Stimulated activated CD4-positive, alpha-beta T cell treated with anti-CD3 and anti-CD28 coated beads, Interleukin-12 subunit alpha, Interleukin-12 subunit beta, amount 100 ng/mL, for 48 hours (primary cell): ENCODE data around the gene KDM1A.

ENCODE experiments used
- DNase-seq, 3 donors: peaks; one replicate each; pipeline ENCODE4 v3.0.0-alpha.2; 2020; ENCODE audit warnings: low read depth in 2 of 3, low spot score in 1 of 3

Gene KDM1A

DNA sequence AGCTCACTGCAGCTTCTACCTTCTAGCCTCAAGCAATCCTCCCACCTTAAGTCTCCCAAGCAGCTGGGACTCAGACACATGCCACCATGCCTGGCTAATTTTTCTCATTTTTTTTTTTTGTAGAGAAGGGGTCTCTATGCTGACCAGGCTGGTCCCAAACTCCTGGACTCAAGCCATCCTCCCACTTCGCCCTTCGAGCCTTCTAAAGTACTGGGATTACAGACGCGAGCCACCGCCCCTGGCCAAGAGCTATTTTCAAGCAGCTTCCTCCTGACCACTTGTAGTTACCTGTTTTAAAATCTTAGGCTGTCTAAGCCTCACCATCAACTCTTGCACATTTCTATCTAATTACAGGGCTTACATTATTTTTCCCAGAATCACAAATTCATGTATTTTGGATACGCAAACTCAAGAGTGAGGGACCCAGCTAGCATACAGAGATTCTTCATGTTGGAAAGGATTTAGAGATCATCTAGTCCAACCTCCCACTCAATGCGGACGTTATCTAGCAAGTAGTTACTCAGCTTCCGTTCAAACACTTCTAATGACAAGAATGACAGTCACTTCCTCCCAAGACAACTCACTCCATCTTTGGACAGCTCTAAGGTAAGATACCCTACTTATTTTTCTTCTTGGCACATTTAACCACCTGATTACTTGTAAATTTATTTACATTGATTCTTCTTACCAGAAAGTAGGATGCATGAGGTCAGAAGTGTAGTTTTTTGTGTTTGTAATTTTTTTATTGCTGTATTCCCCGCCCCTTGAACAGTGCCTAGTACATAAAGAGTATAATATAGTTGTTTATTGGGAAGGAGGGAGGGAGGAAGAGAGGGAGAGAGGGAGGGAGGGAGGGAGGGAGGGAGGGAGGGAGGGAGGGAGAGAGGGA lies 84.0 kb downstream of the KDM1A start:
- DNase-seq, result peak in 2 of 3 donors; percentile 8 to 56

DNA sequence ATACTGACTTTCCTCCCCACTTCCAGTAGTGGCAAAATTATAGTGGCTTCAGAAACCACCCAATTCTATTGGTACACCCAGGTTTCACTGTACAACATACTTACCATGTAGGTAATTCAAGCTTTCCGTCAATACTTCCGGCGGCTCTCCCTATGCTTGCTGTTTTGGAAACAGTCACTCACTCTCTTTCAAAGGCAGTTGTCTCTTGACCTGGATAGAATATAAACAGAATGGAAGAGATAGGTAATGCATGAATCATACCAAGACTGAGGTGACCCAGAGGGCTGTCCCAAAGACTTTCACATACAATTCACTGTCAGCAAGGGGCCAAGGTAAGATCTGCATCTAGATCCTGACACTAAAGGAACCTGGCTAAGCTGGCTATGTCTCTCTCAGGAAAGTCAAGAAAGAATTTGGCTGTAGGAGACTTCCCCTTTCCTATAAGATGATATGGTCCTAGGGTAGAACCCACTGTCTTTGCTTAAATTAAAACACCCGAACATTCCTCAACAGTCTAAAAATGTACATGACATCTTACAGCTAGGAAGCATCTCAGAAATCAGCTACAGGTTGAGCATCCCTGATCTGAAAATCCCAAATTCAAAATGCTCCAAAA lies 89.8 kb downstream of the KDM1A start:
- peak in 2 of 3 donors; percentile 20 to 26 for DNase-seq

DNA sequence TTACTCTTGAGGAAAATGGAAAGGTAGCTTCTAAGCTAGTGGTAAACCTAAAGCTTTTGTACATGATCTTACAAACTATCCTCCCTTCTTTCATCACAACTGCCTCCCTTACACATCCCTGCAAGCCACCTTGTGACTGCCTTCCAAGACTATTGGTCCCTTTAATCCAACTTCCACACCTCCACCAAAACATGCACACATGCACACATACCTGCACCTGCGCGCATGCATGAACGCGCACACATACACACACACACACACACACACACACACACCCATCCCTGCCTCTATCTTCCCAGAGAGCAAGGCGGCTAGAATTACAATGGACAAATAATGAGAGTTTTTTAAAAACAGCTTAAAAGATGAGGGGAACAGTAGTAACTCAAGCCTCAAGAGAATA lies 91.1 kb downstream of the KDM1A start:
- DNase-seq, result no peak

DNA sequence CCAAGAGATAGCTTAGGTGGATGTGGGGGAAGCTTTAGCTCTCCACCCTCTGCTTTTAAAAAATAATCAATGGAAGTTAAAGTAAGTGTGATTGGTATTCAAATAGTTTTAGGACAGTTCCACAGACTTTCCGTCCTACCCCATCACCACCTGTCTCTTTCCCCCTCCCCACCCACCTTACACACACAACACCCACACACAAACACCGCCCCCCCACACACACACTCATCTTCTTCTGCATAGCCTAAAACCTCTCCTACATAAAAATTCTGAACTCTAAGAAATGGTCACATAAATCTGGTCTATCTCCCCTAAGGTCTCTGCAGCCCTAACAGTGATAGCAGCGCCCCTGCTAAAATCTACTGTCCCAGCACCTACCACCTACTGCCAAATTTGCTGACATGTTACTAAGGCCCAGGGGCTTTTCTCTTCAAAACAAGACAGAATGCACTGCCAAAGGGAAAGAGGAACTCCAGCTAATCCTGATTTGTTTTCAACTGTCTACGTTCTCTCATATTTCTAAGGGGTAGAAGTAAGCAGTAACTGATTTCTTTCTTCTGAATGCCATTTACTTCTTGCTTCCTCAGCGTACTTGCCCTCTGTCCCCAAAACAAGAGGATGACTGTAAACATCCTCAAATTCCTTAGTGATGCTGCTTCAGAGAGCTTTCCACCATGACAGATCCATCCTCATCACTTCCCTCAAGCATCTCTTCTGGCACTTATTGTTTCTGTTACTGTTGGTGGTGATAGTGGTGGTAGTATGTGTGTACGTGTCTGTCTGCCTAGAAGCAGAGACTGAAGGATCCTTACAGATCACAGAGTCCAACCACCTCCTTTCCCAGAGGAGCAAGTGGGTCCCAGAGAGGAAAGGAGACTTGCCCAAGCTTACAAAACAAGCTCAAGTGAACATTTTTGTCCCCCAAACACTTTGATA lies 92.6 kb downstream of the KDM1A start:
- no peak for DNase-seq

DNA sequence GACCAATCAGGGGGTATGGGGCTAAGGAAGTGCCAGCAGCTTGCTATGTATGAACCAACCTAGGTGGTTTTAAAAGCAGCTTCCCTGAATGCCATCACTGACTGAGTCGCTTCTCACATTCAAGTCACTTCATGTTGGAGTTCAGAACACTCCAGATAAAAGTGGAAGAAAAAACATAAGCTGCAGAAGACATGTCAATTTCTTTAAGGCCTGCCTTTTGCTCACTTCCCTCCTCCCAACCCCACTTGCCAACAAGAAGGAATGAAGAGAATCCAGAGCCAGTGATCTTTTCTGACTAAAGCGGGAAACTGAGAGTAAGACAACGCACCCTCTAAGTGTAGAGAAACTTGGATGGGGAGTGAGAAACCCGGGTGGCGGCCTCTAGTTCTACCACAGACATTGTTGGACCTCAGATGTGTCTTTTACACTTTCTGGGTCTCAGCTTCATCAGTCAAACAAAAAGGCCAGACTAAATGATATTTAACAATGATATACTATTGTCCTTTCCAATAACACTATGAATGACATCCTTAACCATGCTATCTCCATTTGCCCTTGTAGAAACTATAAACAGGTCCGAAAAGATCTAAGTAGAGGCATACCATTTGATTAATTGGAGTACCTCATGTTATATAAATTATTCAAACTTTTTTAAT lies 95.3 kb downstream of the KDM1A start:
- no peak for DNase-seq

DNA sequence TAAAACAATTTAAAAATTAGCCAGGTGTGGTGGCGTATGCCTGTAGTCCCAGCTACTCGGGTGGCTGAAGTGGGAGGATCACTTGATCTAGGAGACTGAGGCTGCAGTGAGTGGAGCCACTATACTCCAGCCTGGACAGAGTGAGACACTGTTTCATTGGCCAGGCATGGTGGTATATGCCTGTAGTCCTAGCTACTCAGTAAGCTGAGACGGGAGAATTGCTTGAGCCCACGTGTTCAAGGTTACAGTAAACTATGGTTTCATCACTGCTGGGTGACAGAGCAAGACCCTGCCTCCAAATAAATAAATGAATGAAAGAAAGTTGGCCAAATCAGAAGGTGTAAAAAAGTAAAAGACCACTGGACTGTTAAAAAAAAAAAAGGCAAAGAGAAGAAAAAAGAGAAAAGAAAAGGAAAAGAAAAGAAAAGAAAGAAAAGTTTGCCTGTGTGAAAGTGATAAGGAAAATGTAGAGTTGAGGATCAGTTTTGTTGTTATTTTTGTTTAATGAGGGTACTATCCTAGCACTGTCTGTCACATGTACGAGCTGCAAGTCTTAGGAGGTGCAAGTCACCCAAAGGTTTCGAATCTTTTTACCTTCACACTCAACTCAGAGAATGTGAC lies 97.1 kb downstream of the KDM1A start:
- no peak for DNase-seq

DNA sequence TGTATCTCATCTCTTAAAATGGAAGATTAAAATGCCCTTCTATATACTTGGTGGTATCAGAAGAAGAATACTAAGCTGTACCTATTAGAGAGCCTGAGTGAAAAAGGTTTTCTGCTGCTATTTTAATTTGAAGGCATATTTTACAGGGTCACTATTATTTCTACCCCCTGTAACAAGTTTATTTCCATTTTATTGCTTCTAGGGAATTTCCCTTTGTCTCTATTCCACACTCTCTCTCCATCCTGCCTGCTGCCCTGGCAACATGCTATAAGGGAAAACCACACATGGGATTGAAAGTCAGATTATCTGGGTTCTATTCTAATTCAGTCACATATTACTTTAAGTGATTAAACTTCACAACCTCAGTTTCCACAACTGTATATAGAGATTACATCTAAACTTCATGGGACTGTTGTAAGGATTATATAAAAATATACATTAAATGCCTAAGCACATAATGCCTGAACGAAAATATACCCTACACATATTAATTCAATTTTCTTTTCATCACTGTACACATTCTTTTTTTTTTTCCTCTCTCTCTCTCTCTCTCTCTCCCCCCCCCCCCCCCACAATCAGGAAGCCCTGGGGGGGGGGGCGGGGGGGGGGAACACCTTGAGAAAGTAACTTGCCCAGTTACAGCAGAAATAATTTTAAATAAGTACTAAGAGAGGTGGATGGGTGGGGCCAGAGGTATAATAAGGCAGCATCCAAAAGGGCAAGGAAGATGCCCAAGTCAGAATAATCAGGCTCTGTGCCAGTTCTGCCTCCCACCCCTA lies 97.8 kb downstream of the KDM1A start:
- no peak for DNase-seq

DNA sequence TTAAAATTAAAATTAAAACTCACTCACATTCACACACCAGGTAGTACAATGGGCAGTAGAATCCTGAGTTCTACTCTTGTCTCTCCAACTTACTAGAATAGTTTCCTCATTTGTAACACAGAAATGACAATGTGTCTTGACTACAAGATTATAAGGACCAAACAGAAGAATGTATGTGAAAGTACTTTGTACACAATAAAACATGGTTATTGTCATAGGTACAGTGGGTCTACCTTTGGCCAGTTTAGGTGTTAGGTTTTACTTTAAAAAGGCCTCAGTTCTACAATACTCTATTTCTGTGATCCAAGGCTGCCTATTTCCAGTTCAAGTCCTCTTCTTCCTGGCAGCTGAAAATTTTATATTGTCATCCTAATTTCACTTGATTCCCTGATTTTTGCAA lies 99.1 kb downstream of the KDM1A start:
- no peak for DNase-seq

DNA sequence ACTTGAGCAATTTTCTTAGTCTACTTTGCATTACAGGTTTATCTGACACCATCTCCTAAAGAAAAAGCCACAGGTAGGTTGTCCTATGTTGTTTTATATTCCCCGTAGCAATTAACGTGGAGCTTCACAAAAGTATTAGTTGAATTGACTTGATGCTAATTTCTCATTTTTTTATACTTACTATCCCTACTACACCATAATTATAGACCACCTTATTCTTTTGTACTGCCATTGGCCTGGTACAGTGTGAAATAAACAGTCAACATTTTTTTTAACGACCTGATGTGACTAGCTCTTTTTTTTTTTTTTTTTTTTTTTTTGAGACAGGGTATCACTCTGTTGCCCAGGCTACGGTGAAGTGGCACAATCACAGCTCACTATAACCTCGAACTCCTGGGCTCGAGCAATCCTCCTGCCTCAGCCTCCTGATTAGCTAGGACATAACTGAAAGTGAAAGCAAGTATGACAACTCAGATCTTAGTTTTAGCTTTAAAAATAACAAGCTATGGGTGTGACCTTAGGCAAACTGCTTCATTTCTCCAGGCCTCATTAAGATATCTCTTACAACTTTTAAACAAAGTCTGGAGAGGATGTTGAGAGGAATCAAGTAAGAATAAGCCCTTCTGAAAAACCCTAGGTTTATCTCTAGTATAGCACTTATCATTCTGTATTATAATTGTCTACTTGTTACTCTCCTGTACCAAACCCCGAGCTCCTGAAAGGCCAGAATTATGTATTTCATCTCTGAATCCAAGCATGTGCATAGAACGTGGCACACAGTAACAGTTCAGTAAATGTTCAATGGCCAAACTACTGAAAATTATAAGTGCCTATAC lies 99.9 kb downstream of the KDM1A start:
- DNase-seq, result peak in 1 of 3 donors; percentile 23

DNA sequence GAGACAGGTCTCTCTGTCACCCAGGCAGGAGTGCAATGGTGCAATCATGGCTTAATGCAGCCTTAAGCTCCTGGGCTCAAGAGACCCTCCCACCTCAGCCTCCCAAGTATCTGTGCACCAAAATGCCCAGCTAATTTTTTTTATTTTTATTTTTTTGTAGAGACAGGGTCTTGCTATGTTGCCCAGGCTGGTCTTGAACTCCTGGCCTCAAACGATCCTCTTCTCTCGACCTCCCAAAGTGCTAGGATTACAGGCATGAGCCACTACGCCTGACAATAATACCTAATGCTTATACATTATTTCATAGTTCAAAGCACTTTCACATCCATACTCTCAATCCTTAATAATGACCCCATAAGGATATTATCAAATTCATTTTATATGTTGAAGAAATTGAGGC lies 101.1 kb downstream of the KDM1A start:
- no peak for DNase-seq

DNA sequence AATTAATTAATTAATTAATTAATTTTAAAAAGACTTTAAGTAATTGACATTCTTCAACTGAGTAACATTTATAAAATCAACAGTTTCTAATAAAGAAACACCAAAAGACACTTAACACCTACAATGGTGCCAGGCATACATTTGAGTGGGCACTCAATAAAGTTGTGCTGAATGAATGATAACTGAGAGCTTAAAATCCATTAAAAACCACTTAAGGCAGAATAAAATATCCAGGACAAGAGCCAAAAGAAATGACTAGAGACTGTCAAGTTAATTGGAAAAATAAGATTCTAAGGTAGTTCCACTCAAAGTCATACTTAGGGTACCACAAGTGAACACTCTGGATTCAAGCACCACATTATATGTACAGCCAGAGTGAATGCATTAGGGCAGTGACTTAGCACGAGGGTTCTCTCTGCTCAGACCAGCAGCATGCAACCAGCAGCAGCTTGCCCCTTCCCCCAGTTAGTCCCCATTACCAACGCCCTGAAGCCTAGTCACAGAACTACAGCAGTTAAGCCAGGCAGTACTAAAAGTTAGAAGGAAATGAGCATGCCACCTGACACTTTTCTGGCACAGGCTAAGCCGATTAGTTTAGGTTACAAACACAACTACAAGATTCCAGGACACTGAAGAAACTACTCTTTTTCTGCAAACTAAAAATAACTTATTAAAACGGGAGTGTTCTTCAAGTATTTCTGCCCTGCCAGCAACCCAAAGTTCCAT lies 102.9 kb downstream of the KDM1A start:
- no peak for DNase-seq

DNA sequence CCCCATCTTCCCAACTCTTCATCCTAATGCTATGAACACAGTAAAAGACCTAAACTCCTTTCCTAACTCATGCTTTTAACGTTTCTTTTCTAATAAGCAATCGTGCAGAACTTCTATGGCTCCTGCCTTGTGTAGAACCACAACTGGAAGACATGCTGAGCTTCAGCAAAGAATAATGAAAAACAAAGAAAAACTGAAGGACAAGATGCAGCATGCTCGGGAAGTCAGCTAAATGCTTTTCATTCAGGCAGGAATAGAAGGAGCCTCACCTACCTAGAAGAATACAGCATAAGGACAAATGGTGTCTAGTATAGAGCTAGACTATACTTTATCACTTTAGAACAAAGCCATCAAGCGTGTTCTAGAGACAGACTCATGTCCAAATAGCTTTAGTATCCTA lies 103.5 kb downstream of the KDM1A start:
- DNase-seq, result no peak

DNA sequence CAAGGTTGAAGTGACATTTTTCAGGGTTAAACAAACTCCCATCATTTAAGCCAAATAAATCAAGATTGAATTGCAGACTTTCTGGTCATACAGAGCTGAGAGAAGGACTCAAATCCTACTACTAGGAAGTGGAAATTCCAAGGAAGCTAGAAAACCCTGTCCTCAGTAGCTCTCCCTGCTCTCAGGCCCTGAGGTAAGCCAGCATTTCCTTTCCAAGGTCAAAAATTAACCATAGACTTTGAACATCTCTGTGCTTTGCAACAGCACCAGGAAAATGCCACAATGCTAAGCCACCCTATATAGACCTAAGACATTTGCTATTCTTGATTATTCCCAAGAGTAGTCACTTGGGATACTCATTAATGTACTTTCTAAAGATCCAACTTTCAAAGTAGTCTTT lies 104.3 kb downstream of the KDM1A start:
- DNase-seq, result no peak

DNA sequence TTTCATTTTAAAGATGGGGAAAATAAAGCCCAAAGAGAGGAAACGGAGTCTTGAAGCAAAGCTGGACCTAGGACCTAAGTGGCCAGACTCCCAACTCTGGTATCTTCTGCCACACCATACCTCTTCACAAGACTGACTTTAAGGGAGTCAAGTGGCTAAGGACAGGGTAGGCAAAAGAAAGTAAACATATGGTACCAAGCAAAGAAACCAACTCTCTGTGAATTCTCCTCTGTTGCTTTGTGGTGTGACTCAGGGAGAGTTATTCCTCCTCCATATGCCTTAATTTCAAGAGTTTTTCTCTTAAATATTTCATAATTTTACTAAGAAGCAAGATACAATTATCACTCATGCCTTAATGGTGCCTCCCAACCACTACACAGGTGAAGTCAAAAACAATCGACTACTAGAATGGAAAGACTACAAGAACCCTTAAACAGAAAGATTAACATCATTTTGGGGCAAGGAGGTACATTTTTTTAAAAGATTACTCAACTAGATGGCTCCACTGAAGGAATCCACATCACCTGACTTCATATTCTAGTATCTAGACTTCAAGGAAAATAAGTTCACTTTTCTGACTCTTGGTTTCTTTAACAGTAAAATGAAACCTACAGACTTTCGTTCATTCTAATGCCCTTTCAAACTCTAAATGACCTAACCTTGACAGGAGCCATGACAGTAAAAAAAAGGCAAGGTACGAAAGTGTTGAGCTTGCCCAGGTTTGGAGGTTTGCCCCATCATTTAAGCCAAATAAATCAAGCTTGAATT lies 105.2 kb downstream of the KDM1A start:
- DNase-seq, result no peak

DNA sequence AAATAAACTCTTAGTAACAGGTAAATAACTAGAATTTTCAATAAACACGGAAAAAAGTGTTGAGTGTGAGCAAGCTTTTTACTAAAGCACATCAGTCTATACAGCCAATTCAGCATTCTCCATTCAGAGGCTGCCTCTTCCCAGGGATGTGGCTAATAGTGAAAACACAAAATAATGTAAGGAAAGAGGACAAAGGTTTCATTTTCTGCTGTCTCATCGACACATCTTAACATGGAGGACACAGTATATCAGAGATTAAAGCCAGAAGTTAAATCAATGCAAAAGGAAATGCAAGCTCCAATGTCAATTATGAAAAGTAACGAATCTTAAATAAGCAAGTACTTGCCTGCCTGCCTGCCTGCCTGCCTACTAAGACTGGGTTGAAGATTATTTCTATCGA lies 106.2 kb downstream of the KDM1A start:
- no peak for DNase-seq

DNA sequence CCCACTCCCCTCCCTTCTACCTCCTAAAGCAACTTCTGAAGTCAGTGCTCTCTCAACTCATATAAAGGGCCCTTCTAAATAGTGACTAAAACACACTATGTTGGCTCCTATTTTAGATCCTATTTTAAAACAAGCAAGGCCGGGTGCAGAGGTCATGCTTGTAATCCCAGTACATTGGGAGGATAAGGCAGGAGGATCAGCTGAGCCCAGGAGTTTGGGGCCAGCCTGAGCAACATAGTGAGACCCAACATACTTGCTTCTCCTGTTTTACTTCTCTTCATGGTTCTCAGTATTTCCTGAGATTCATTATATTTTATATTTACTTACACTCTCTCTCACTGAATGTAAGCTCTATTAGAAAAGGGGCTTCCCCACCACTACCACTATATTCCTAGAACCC lies 106.9 kb downstream of the KDM1A start:
- DNase-seq, result no peak

DNA sequence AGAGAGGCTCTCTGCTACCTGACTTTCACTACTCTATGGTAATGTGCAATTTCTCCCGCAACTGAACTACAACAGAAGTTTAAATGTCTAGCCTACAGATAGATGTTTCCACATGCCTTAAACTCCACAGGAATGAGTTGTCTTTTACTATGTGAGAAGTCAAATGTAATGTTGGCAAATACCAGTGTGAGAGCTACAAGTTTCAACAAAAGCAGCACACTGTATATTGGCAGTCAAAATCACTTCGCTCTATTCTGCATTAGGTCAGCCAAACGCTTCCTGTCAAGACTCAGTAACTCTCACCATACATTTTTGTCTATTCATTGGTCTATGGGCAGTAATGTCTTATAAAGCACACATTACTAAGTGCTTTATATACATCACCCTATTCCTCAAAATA lies 107.5 kb downstream of the KDM1A start:
- no peak for DNase-seq

DNA sequence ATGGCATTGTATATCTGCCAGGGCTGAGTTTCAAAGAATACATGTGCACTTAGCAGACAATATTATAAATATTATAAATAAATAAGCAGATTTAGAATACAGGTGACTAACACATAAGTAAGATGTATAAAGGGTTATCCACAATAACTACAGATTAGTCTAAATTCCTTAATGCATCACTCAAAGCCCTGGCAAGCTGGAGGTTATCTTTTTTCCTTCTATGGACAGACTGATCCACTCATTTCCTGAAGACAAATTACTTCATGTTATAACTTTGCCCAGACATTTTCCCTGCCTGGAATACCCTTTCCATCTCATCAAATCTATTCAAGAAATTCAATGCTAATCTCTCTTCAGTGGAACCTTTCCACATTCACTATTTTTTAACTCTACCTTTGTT lies 110.6 kb downstream of the KDM1A start:
- no peak for DNase-seq
